ENCODE results near the gene NRCAM. TPM values are rescaled to one million over a fixed set of nuclear protein-coding genes. Genes with fewer than 3 reads are reported as not detected.

The NRCAM gene
- total RNA-seq, 4 donors from 2014 or later, result 1.1 to 6.1 (median 4.0) TPM

DNA sequence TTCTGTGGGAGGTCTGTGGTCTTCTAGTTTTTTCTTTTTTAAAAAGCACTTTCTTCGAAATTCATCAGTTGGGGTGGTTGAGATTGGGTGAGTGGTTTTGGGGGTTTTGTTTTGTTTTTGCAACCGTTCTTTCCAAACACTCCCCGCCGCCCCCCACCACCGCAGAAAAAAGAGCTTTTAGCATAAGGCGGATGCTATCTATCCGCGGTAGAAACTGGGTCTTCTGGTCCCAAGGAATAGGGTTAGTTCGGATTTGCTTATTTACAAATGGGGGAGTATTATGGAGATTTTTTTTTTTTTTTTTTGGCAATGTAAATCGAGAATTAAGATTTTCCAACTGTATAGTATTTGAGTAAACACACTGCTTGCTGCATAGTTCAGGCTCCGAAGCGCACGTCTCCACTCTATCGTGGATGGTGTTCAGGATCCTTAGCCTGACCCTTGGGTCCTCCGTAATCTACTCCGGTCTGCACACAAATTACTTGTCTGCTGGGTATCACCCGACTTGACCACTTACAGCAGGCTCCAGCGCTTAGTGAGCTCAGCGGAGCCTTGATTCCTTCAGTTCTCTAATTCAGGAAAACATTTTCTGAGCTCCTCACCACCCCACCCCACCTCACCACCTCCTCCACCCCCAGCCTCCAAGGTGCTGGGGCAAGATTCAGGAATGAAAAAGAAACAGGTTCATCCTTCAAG lies 757 bp upstream of the NRCAM start:
- intact Hi-C loops (cut with DNase I; ENCODE audit: low total_unique reads), result no loop called here
- DNase-seq (ENCODE audit: low spot score in 2 of 2), result no peak
- no peak for TF ChIP-seq POLR2A (IDR thresholded peaks at IDR 0.05)
- TF ChIP-seq, protein P1, sequence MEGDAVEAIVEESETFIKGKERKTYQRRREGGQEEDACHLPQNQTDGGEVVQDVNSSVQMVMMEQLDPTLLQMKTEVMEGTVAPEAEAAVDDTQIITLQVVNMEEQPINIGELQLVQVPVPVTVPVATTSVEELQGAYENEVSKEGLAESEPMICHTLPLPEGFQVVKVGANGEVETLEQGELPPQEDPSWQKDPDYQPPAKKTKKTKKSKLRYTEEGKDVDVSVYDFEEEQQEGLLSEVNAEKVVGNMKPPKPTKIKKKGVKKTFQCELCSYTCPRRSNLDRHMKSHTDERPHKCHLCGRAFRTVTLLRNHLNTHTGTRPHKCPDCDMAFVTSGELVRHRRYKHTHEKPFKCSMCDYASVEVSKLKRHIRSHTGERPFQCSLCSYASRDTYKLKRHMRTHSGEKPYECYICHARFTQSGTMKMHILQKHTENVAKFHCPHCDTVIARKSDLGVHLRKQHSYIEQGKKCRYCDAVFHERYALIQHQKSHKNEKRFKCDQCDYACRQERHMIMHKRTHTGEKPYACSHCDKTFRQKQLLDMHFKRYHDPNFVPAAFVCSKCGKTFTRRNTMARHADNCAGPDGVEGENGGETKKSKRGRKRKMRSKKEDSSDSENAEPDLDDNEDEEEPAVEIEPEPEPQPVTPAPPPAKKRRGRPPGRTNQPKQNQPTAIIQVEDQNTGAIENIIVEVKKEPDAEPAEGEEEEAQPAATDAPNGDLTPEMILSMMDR (IDR thresholded peaks at IDR 0.05), result no peak
- H3K4me3 ChIP-seq (ENCODE audit: low read depth, poor library complexity, severe bottlenecking), result no peak overlapping the region
- 8 to 10% methylated on average over 19 of the region's 19 CpGs for WGBS, 2 donors

DNA sequence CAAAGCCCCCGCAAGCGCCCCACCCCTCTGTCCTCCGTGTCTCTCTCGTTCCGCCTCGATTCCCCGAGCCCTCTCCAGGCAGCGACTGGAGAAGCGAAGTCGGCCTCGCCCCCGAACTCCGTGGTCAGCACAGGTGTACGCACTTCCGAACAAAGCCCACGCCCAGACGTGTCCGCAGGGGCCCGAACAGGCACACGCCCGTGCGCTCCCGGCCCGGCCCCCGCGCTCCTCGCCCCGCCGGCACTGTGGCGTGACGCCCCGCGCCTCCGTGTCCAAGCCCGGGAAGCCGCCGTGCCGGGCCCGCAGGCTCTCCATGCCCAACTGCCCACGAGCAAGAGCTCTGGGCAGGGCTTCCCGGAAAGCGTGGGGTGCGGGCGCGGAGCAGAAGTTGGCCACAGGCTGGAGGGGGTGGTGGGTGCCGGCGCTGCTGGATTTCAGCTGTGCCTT lies 662 bp downstream of the NRCAM start:
- WGBS, 2 donors, result 0 to 8% methylated on average over 2 to 3 of the region's 47 CpGs
- no peak for TF ChIP-seq POLR2A (IDR thresholded peaks at IDR 0.05)
- TF ChIP-seq, protein P1 (IDR thresholded peaks at IDR 0.05), result no peak
- DNase-seq (ENCODE audit: low spot score in 2 of 2), result no peak
- intact Hi-C loops (cut with DNase I; ENCODE audit: low total_unique reads), result no loop called here
- peak overlapping the region; percentile 21 for H3K4me3 ChIP-seq (ENCODE audit: low read depth, poor library complexity, severe bottlenecking)

DNA sequence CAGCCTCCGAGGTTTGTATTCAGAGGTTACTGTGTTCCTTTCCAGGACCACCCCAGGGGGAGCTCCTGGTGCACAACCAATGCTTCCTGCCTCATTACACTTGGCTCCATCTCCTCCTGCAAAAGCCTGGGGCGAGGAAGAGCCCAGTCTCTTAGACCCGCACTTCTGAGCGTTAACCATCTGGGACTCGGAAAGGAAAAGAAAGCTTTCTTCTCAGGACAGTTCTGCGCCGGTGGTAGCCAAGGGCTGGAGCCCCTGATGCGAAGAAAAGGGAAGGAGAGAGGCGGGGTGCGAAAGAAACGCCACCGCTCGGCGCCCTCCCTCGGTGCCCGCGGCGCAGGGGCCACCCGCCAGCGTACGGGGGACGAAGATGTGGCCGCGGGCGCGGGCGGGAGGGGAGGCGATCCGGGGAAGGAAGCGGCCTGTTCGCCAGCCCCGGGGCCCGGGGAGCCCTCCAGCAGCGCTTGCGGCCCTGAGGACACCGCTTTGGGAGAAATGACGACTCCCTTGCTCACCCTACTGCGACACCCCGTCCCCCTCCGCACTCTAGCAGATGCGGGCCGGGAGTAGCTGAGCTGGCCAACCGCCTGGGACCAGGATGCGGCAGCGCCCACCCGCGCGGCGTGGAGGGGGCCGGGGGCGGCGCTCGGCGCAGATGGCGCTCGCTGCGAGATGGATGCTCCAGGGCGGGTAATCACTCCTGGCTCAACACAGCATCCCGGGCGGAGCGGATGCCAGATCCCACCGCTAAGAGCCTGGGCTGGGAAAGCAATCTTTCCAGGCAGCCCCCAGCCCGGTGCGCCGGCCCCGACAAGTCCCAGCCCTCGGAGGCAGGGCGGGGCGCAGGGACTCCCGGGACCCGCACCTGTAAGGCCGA lies 1.3 kb downstream of the NRCAM start:
- H3K4me3 ChIP-seq (ENCODE audit: low read depth, poor library complexity, severe bottlenecking), result no peak overlapping the region
- TF ChIP-seq, protein P1 (IDR thresholded peaks at IDR 0.05), result no peak
- TF ChIP-seq POLR2A (IDR thresholded peaks at IDR 0.05), result no peak
- no peak for DNase-seq (ENCODE audit: low spot score in 2 of 2)
- intact Hi-C loops (cut with DNase I; ENCODE audit: low total_unique reads), result no loop called here
- WGBS, 2 donors, result 1 to 2% methylated on average over 53 to 70 of the region's 72 CpGs

DNA sequence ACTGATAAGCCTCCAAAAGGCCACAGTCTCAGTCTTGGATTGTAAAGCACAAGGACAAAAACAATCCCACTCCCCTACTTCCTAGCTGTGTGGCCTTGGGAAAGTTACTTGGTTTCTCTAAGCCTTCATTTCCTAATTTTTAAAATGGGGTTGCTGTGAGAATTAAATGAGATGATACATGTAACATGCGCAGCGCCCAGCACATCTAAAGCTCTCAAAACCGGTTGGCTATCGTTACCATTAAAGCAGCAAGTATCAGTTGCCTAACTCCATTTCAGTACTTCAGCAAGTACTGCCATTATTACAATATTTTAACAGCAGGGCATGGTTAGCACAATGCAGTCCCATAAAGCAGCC lies 1.9 kb downstream of the NRCAM start:
- TF ChIP-seq, protein P1 (IDR thresholded peaks at IDR 0.05), result no peak
- no peak for TF ChIP-seq POLR2A (IDR thresholded peaks at IDR 0.05)
- intact Hi-C loops (cut with DNase I; ENCODE audit: low total_unique reads), result no loop called here
- 48 to 62% methylated on average over 4 of the region's 4 CpGs for WGBS, 2 donors
- no peak for DNase-seq (ENCODE audit: low spot score in 2 of 2)
- no peak overlapping the region for H3K4me3 ChIP-seq (ENCODE audit: low read depth, poor library complexity, severe bottlenecking)

DNA sequence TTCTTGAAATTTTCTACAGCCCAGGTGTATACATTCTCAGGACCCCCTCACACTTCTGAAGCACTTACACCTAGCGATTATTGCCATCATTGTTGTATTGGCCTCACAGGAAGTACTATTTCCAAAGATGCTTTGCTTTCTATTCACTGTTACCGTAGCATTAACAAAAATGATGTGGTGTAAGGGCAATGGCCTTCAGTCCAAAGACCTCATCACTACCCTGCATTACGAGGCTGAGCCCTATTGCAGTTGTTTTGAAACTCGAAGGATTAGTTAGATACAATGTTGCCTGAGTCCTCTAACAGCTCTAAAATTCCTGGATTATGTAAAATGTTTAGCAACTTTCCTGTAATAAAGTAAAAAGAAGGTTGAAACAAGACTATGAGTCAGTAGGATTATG lies 2.9 kb downstream of the NRCAM start:
- TF ChIP-seq, protein P1 (IDR thresholded peaks at IDR 0.05), result no peak
- TF ChIP-seq POLR2A (IDR thresholded peaks at IDR 0.05), result no peak
- DNase-seq (ENCODE audit: low spot score in 2 of 2), result no peak
- intact Hi-C loops (cut with DNase I; ENCODE audit: low total_unique reads), result no loop called here
- H3K4me3 ChIP-seq (ENCODE audit: low read depth, poor library complexity, severe bottlenecking), result no peak overlapping the region
- WGBS, 2 donors, result 92 to 93% methylated on average over 4 of the region's 4 CpGs

Measured in lower leg skin (tissue), 4 donors.